ENCODE measurements around the gene DNAJC15.
"Not testable (repeated sequence)": the region's sequence is repeated elsewhere in the genome, so short reads cannot be mapped to it uniquely, and the experiment has no call there.

The DNAJC15 gene

GRCh38 chr13:43054803-43055802, 31.7 kb downstream of the DNAJC15 start:
- H3K4me3 ChIP-seq (ENCODE audit: low read depth, low read length), result peak overlapping the region; percentile 51
- no peaks in the 10 kb centered on the region for H3K36me3 ChIP-seq (ENCODE audit: control insufficient read depth, insufficient read depth, low read length)
- peaks cover 13% of the 10 kb centered on the region for H3K79me2 ChIP-seq
- H3K4me2 ChIP-seq (ENCODE audit: low read length), result peak overlapping the region; percentile 69
- H3K4me1 ChIP-seq, result peaks cover 3% of the 10 kb centered on the region
- peak overlapping the region; percentile 15 for H2AFZ ChIP-seq
- peak overlapping the region; percentile 54 for H3K27ac ChIP-seq
- TF ChIP-seq, protein P1, sequence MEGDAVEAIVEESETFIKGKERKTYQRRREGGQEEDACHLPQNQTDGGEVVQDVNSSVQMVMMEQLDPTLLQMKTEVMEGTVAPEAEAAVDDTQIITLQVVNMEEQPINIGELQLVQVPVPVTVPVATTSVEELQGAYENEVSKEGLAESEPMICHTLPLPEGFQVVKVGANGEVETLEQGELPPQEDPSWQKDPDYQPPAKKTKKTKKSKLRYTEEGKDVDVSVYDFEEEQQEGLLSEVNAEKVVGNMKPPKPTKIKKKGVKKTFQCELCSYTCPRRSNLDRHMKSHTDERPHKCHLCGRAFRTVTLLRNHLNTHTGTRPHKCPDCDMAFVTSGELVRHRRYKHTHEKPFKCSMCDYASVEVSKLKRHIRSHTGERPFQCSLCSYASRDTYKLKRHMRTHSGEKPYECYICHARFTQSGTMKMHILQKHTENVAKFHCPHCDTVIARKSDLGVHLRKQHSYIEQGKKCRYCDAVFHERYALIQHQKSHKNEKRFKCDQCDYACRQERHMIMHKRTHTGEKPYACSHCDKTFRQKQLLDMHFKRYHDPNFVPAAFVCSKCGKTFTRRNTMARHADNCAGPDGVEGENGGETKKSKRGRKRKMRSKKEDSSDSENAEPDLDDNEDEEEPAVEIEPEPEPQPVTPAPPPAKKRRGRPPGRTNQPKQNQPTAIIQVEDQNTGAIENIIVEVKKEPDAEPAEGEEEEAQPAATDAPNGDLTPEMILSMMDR (IDR thresholded peaks at IDR 0.05), result no peak
- no peak overlapping the region for H3K9ac ChIP-seq
- H3K27me3 ChIP-seq (ENCODE audit: control insufficient read depth, insufficient read depth, low read length), result no peaks in the 10 kb centered on the region
- H3K9me3 ChIP-seq (ENCODE audit: control insufficient read depth, low read length), result no peaks in the 10 kb centered on the region

DNA sequence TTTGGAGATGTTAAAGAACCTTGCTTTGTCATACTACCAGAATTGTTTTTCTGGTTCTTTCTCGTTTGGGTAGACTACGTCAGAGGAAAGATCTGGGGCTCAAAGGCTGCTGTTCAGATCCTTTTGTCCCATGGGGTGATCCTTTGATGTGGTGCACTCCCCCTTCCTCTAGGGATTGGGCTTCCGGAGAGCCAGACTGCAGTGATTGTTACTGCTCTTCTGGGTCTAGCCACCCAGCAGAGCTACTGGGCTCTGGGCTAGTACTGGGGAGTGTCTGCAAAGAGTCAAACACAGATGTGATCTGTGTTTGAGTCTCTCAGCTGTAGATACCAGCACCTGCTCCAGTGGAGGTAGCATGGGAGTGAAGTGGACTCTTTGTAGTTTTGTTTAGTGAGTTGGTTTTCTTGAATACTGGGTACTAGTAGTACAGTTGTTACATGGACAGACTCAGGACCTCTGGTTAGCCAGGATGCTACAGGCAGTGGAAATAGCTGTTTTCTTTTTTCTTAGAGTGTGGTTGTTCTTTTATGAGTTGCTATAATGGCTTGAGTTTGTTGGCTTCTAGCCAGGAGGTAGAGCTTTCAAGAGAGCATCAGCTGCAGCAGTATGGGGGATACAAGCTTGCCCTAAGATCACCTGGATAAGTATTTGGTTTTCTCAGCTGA, 34.4 kb downstream of the DNAJC15 start:
- Histone ChIP-seq H3K4me3 (ENCODE audit: low read depth, low read length) (no peak overlapping the region), H3K79me2 (peaks cover 9% of the 10 kb centered on the region), H3K27ac (no peak overlapping the region), H3K27me3 (ENCODE audit: control insufficient read depth, insufficient read depth, low read length) (no peaks in the 10 kb centered on the region), H3K9me3 (ENCODE audit: control insufficient read depth, low read length) (no peaks in the 10 kb centered on the region), H3K9ac (no peak overlapping the region), H3K4me1 (peaks cover 3% of the 10 kb centered on the region), H3K36me3 (ENCODE audit: control insufficient read depth, insufficient read depth, low read length) (no peaks in the 10 kb centered on the region), H2AFZ (no peak overlapping the region), H3K4me2 (ENCODE audit: low read length) (no peak overlapping the region)
- TF ChIP-seq, protein P1 (IDR thresholded peaks at IDR 0.05), result no peak

- Histone ChIP-seq H3K9me3 (ENCODE audit: control insufficient read depth, low read length) (no peaks in the 10 kb centered on the region), H3K79me2 (peaks cover 9% of the 10 kb centered on the region), H3K27me3 (ENCODE audit: control insufficient read depth, insufficient read depth, low read length) (no peaks in the 10 kb centered on the region), H3K36me3 (ENCODE audit: control insufficient read depth, insufficient read depth, low read length) (no peaks in the 10 kb centered on the region), H3K9ac (no peak overlapping the region), H3K27ac (no peak overlapping the region), H3K4me1 (peaks cover 3% of the 10 kb centered on the region), H2AFZ (no peak overlapping the region), H3K4me3 (ENCODE audit: low read depth, low read length) (no peak overlapping the region), H3K4me2 (ENCODE audit: low read length) (no peak overlapping the region)
- TF ChIP-seq, protein P1 (IDR thresholded peaks at IDR 0.05), result no peak
These were observed 34.9 kb downstream of the DNAJC15 start for GRCh38 chr13:43058318-43058674.

DNA sequence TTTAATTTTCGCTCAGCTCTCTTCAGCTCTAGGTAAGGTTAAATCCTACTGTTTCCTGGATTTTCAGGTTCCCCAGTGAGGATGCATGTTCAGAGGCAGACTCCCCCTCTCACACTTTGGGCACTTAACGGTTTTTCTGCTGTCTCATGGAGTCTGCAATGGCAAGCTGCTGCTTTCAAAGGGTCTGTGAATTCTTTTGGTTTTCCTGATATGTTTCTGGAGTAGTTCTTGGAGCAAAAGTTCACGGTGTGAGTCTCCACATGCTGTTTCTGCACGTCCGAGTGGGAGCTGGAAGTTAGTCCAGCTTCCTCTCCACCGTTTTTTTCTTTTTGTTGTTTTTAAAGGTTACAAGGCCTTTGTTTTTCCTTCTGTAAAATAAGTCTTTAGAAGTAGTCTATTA, 35.4 kb downstream of the DNAJC15 start:
- Histone ChIP-seq H3K27ac (no peak overlapping the region), H3K4me1 (peaks cover 2% of the 10 kb centered on the region), H3K36me3 (ENCODE audit: control insufficient read depth, insufficient read depth, low read length) (no peaks in the 10 kb centered on the region), H3K79me2 (peaks cover 8% of the 10 kb centered on the region), H3K27me3 (ENCODE audit: control insufficient read depth, insufficient read depth, low read length) (no peaks in the 10 kb centered on the region), H2AFZ (no peak overlapping the region), H3K4me2 (ENCODE audit: low read length) (no peak overlapping the region), H3K9me3 (ENCODE audit: control insufficient read depth, low read length) (no peaks in the 10 kb centered on the region), H3K9ac (no peak overlapping the region), H3K4me3 (ENCODE audit: low read depth, low read length) (no peak overlapping the region)
- TF ChIP-seq, protein P1 (IDR thresholded peaks at IDR 0.05), result no peak

DNA sequence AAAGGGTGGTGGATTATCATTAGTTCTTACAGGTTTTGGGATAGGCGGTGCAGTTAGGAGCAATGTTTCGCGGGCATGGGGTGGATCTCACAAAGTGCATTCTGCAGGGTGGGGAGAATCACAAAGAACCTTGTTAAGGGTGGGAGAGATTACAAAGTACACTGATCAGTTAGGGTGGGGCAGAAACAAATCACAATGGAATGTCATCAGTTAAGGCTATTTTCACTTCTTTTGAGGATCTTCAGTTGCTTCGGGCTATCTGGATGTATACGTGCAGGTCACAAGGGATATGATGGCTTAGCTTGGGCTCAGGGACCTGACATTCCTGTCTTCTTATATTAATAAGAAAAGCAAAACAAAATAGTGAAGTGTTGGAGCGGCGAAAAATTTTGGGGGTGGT, 36.4 kb downstream of the DNAJC15 start:
- not testable (repeated sequence) for H3K9me3 ChIP-seq (ENCODE audit: control insufficient read depth, low read length); H2AFZ ChIP-seq; H3K79me2 ChIP-seq; H3K4me3 ChIP-seq (ENCODE audit: low read depth, low read length); H3K9ac ChIP-seq; H3K27ac ChIP-seq; H3K36me3 ChIP-seq (ENCODE audit: control insufficient read depth, insufficient read depth, low read length); H3K27me3 ChIP-seq (ENCODE audit: control insufficient read depth, insufficient read depth, low read length); H3K4me1 ChIP-seq; H3K4me2 ChIP-seq (ENCODE audit: low read length)

GRCh38 chr13:43060806-43061205, 37.4 kb downstream of the DNAJC15 start:
- not testable (repeated sequence) for H3K4me2 ChIP-seq (ENCODE audit: low read length); H3K9me3 ChIP-seq (ENCODE audit: control insufficient read depth, low read length); H3K79me2 ChIP-seq; H3K27me3 ChIP-seq (ENCODE audit: control insufficient read depth, insufficient read depth, low read length); H3K27ac ChIP-seq; H3K4me3 ChIP-seq (ENCODE audit: low read depth, low read length); H3K9ac ChIP-seq; H3K4me1 ChIP-seq; H3K36me3 ChIP-seq (ENCODE audit: control insufficient read depth, insufficient read depth, low read length); H2AFZ ChIP-seq

Data from parathyroid adenoma (tissue), 2 donors.